DND-41 (cell line): Measurements from ENCODE around the gene ODAD4.

Experiments used
- ATAC-seq: fragments of 200-7000 bp; cut with Tn5 transposase; 3 replicates; pipeline ENCODE4 v1.9.1; 2021; ENCODE audit warnings: low read depth; ENCODE audit not compliant: insufficient read depth
- DNase-seq: peaks from one replicate; pipeline ENCODE4 v3.0.0-alpha.2; 2020
- H2AFZ ChIP-seq: 2 replicates; pipeline ENCODE4 v1.6.0; 2012; ENCODE audit warnings: low read depth, low read length
- H3K27ac ChIP-seq: 2 replicates; pipeline ENCODE4 v1.5.1; 2012; ENCODE audit warnings: low read length, inconsistent platforms
- H3K27me3 ChIP-seq: fragments of 200-600 bp; sonication (generic); 2 replicates; pipeline ENCODE4 v1.6.0; 2012; ENCODE audit warnings: low read length, mild to moderate bottlenecking, inconsistent platforms; ENCODE audit not compliant: insufficient read depth, poor library complexity
- H3K36me3 ChIP-seq: 2 replicates; pipeline ENCODE4 v1.5.1; 2012; ENCODE audit warnings: low read length, inconsistent platforms; ENCODE audit not compliant: insufficient read depth
- H3K4me1 ChIP-seq: 2 replicates; pipeline ENCODE4 v1.5.1; 2012; ENCODE audit warnings: mild to moderate bottlenecking, low read length; ENCODE audit not compliant: insufficient read depth
- H3K4me2 ChIP-seq: 2 replicates; pipeline ENCODE4 v1.6.0; 2012; ENCODE audit warnings: mild to moderate bottlenecking, moderate library complexity, low read length, inconsistent platforms; ENCODE audit not compliant: insufficient read depth
- H3K4me3 ChIP-seq, 2 experiments: fragments of 200-600 bp in 1 of 2; shearing (Covaris generic) in 1 of 2; 2 replicates each; pipeline ENCODE4 v1.5.1; 2012 to 2016; ENCODE audit warnings: inconsistent platforms in 2 of 2, low read length in 2 of 2, mild to moderate bottlenecking in 2 of 2, low read depth in 1 of 2, moderate library complexity in 1 of 2
- H3K79me2 ChIP-seq: 2 replicates; pipeline ENCODE4 v1.6.0; 2012; ENCODE audit warnings: low read length, inconsistent platforms; ENCODE audit not compliant: insufficient read depth
- H3K9ac ChIP-seq: 2 replicates; pipeline ENCODE4 v1.6.0; 2012; ENCODE audit warnings: low read depth, mild to moderate bottlenecking, inconsistent platforms, low read length, moderate library complexity
- H3K9me3 ChIP-seq: 2 replicates; pipeline ENCODE4 v1.5.1; 2012; ENCODE audit warnings: low read length, moderate library complexity, mild to moderate bottlenecking, inconsistent platforms; ENCODE audit not compliant: insufficient read depth, severe bottlenecking
- H4K20me1 ChIP-seq: 2 replicates; pipeline ENCODE4 v1.6.0; 2012; ENCODE audit warnings: low read length; ENCODE audit not compliant: insufficient read depth
- EZH2 ChIP-seq: IDR thresholded peaks from 3 replicates; pipeline ENCODE4 v1.6.1; 2012; ENCODE audit warnings: borderline replicate concordance, low read depth, mild to moderate bottlenecking, moderate library complexity, low read length, inconsistent platforms; ENCODE audit not compliant: severe bottlenecking
- TF ChIP-seq, protein P1 (sequence below): IDR thresholded peaks from 2 replicates; pipeline ENCODE4 v1.5.1; 2012; ENCODE audit warnings: borderline replicate concordance, low read length, moderate library complexity, mild to moderate bottlenecking; ENCODE audit not compliant: poor library complexity, severe bottlenecking; ENCODE audit errors: extremely low read depth

ODAD4 gene

DNA sequence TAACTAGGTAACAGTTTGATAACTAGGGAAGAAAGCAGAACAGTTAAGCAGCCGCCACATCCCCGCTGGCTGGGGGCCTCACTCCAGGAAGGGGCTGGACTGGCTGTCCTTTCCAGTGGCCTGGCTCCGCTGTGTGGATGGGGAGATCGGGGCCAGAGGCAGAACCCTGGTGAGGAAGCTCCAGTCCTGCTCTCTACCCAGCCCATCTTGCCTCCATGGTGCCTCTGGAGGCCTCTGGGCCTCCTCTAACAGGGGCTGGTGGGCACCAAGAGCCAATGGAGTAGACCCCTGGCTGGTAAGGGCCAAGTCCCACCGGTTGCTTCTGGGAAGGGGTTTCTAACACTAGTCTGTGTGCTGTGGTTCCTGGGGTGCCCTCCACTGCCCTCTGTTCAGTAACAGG is 44.2 kb downstream of the ODAD4 start:
- H3K27ac ChIP-seq: no peak overlapping the region
- no peak for DNase-seq
- no peak for ATAC-seq

DNA sequence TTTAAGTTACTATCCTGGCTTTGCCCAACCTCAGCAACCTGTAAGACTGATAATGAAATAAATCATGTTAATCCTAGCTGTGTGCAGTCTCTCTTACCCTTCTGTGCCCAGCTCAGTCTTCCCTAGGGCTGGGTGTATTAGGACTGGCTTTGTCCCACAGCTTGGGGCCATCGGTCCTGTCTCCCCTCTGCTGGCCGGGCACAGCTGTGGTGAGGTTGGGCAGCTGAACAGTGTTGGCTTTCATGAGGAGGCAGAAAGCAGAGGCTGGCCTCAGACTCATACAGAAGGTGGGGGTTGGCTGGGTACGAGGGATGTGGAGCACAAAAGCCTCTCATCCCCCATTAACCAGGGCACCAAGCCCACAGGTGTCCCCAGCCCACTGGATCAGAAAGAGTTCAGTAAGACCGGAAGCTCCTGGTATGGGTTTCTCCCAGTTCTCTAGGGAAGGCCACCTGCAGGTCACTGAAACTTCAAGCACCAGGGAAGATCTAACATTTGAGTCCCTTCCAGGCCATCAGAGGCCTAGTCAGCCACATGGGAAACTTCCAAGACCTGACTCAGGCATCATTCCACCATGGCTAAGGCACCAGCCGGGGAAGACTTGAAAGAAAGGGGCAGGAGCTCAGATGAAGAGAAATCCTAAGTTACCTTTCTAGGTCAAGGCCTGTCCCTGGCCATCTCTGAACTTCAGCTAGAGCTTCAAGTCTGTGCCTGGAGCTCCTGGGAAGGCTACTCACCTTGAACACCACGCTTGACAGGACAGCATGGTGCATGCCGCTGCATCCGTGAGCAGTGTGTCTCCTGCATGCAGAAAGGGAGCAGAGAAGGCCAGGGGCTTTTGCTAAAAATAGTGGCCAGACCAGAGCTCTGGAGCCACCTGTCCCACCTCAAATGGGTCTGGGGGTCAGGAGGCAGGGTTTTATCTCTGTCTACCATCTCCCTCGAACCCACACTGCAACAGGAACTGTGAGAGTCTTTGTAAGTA is 45.0 kb downstream of the ODAD4 start:
- ATAC-seq: no peak
- Histone ChIP-seq H3K4me2 (no peak overlapping the region), H4K20me1 (peaks cover 55% of the 10 kb centered on the region), H3K9ac (no peak overlapping the region), H3K4me3 (no peak overlapping the region), H2AFZ (no peak overlapping the region), H3K9me3 (no peaks in the 10 kb centered on the region), H3K36me3 (peaks cover 88% of the 10 kb centered on the region), H3K79me2 (peaks cover 39% of the 10 kb centered on the region), H3K27ac (no peak overlapping the region), H3K4me1 (peaks cover 19% of the 10 kb centered on the region), H3K27me3 (no peaks in the 10 kb centered on the region)
- no peak for TF ChIP-seq EZH2
- TF ChIP-seq, protein P1, sequence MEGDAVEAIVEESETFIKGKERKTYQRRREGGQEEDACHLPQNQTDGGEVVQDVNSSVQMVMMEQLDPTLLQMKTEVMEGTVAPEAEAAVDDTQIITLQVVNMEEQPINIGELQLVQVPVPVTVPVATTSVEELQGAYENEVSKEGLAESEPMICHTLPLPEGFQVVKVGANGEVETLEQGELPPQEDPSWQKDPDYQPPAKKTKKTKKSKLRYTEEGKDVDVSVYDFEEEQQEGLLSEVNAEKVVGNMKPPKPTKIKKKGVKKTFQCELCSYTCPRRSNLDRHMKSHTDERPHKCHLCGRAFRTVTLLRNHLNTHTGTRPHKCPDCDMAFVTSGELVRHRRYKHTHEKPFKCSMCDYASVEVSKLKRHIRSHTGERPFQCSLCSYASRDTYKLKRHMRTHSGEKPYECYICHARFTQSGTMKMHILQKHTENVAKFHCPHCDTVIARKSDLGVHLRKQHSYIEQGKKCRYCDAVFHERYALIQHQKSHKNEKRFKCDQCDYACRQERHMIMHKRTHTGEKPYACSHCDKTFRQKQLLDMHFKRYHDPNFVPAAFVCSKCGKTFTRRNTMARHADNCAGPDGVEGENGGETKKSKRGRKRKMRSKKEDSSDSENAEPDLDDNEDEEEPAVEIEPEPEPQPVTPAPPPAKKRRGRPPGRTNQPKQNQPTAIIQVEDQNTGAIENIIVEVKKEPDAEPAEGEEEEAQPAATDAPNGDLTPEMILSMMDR: no peak
- DNase-seq: no peak

More for the DNA sequence above, 44.2 kb downstream of the ODAD4 start:
- no peaks in the 10 kb centered on the region for H3K27me3 ChIP-seq
- H3K4me2 ChIP-seq: no peak overlapping the region
- peaks cover 86% of the 10 kb centered on the region for H3K36me3 ChIP-seq
- no peak overlapping the region for H3K9ac ChIP-seq
- peaks cover 24% of the 10 kb centered on the region for H3K4me1 ChIP-seq
- no peak for TF ChIP-seq EZH2
- TF ChIP-seq, protein P1: no peak
- H3K79me2 ChIP-seq: peaks cover 42% of the 10 kb centered on the region
- H3K4me3 ChIP-seq: no peak overlapping the region
- peaks cover 55% of the 10 kb centered on the region for H4K20me1 ChIP-seq
- no peaks in the 10 kb centered on the region for H3K9me3 ChIP-seq
- H2AFZ ChIP-seq: no peak overlapping the region

DNA sequence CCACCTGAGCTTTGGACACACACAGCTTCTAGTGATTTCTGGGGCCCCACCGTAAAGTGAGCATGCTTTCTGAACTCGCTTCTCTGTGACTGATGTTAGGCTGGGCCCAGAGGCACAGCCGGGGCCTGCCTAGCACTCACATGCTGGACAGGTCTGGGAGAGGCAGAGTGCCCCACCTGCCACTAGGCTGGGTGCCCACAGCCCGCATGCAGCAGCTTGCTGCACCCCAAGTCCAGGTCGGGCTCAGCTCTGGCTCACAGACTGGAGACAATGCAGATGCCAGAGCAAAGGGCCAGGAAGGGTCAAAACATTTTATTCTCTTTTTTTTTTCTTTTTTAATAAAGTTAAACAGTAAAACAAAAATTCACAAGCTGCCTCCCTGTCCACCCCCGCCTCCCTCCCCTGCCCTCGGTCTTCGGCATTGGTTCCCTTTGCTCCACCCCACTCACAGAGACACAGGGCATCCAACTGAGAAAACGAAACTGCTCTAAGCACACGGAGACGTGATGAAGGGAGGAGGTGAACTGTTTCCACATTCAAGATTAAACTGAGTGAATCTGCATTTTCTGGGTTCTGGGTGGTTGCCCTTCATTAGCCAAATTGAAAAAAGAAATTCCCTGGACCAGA is 45.8 kb downstream of the ODAD4 start:
- Histone ChIP-seq H3K36me3 (peaks cover 89% of the 10 kb centered on the region), H2AFZ (no peak overlapping the region), H3K27me3 (no peaks in the 10 kb centered on the region), H3K9ac (no peak overlapping the region), H3K4me2 (no peak overlapping the region), H3K9me3 (no peaks in the 10 kb centered on the region), H4K20me1 (peaks cover 48% of the 10 kb centered on the region), H3K4me1 (peaks cover 11% of the 10 kb centered on the region; the same call in 1 of the 2 replicates), H3K4me3 (no peak overlapping the region), H3K79me2 (peaks cover 30% of the 10 kb centered on the region), H3K27ac (no peak overlapping the region)
- no peak for TF ChIP-seq EZH2
- TF ChIP-seq, protein P1: no peak
- DNase-seq (no peak), ATAC-seq (no peak)
